HuH-7 (cell line): ENCODE data around the gene CARD10.

ENCODE experiments used
- DNase-seq: peaks from one replicate; pipeline ENCODE4 v3.0.0; 2011; ENCODE audit warnings: low spot score

Gene CARD10

GRCh38 chr22:37462436-37462835 is 56.8 kb downstream of the CARD10 start:
- DNase-seq = no peak

DNA sequence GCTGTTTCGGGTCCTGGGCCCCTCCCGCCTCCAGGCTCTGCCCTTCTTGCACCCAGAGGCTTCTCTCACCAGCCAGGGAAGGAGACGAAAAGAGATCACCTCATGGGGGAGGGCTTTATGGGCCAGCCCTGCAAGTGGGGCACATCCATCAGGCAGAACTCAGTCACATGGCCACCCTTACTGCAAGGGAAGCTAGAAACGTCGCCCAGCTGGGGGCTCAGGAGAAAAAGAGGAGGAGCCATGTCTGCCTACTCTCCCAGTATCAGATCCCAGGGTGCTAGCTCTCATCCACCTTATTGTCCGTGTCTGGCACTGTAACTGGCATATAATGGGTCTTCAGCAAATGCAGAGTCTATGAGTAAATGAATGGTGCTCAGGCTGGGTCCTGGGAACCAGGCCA is 57.3 kb downstream of the CARD10 start:
- DNase-seq = no peak

- DNase-seq = no peak
Observed at GRCh38 chr22:37460684-37461083, 58.5 kb downstream of the CARD10 start.

DNA sequence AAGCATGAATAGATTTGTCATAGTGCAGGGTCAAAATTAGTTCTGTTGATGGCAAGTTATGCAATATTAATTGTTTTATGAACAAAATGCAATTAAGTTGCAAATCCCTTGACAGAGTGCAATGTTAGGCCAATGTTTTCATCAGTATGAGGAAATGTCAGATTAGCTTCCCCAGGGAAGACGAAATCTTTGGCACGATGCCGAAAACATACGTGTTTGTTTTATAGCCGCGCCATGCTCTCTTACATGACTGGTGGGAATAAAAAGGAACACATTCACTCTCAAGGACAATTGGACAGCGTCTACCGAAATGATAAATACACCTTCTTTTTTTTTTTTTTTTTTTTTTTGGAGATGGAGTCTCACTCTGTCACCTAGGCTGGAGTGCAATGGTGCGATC is 60.0 kb downstream of the CARD10 start:
- no peak for DNase-seq

DNA sequence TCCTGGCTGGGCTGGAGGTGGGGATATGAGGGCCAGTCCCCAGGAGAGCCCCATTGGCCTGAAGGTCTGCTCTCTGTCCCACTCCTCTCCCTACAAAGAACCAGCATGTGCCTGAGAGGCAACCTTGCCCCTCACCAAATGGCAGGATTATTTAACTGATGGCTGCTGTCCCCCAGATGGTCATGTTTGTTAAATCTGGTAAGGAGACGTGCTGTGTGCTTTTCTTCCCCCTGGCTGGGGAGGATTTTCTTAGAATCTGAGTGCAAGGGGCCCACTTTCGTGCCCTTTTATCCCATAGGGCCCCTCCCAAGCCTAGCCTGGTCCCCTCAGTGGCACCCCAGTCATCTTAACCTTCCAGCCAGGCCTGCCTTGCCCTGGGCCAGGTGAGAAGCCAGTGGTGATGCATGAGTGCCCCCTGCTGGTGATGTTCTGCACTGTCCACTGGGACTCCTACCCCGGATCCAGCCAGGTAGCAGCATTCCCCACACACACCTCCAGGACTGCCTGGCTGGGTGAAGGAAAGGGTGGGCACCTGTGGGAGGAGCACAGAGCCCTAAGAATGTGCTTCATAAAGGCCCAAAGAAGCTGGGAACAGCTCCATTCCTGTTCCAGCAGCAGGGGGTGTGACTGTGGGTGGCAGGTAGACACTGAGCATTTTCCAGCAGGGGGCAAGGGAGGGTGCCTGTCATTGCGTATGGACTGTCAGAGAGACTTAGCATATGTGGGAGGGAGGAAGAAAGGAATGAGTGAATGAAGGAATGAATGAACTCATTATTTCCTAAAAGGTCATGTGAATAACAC is 61.9 kb downstream of the CARD10 start:
- DNase-seq = peak; percentile 94

- DNase-seq = no peak
Observed at GRCh38 chr22:37456346-37456745, 62.9 kb downstream of the CARD10 start.

DNA sequence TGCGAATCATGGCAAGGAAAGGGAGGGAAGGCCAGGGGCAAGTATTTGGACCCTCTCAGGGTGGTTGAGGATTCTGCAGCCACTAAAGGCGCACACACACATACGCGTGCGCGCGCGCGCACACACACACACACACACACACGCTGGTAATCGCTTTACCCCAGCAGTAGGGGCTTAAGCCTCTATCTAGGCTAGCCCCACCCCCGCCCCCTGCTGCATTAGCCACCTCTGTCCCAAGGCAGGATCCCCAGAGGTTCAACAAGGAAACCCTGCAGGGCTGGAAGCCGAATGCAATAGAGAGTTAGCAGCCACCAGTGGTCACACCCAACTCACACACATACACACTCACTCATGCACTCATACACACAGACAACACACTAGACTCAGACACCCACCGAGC is 63.3 kb downstream of the CARD10 start:
- DNase-seq = no peak

DNA sequence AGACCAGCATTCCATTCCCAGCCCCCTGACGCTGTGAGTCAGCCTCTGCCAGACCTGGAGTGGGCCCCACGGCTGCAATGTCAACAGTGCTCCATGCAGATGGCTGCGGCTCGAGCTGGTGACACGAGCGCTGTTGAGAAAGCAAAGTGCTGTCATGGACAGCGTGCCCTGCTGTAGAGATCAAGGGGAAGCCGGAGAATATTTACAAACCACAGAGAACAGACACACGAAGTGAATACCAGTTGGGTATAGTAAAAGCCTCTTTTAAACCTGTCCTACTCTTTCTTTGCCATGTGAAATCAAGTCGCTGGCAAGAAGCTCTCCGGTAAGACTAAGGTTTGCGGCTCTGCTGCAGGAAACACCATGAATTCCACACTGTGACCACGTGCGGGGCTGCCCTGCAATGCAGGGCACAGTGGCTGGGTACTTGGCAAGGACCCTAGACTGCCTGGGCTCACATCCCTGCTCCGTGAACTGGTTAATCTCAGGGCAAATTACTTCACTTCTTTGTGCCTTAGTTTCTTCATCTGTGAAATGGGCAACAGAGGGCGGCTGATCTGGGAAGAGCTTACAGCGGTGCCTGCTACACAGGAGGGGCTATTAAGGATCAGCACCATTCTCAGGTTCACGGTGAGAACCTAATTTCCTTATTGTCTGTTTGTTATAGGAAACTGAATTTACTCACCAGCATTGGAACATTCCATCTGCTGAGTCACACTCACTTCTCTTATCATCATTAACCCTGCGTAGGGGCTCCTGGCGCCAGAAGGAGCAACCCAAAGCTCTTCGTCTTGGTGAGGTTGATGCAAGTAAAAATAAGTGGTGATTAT is 64.1 kb downstream of the CARD10 start:
- peak; percentile 71 for DNase-seq

DNA sequence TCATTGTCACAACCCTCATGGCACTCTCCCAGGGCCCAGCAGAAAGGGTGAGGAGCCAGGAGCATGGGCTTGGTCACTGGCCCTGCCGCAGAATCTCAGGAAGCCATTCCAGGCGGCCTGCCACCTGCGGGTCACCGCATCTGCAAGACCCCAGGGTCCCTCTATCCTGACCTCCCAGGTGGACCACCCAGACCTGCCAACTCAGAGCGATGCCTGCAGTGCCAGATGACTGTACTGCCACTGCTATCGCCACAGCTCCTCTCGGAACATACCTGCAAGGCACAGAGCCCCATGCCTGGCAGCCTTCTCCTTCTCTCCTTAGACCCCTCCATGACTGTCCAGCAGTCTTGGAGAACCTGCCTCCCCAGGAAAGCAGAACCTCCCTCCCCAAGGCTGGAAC is 65.5 kb downstream of the CARD10 start:
- DNase-seq = no peak

DNA sequence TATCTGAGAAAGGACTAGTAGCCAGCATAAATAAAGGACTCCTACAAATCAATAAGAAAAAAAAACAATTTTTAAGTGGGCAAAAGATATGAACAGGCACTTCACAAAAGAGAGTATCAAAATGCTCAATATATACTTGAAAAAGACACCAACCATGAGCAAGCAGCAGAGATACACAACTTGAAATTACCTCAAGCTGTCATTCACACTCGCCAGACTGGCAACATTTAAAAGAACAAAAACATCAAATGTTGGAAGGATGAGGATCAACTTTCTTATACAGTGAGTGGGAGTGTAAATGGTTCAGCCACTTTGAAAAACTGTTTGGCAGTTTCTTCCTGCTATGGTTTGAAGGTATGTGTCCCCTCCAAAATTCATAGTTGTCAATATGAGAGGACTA is 68.0 kb downstream of the CARD10 start:
- no peak for DNase-seq

- DNase-seq = no peak
Observed at GRCh38 chr22:37449331-37450001, 69.7 kb downstream of the CARD10 start.

DNA sequence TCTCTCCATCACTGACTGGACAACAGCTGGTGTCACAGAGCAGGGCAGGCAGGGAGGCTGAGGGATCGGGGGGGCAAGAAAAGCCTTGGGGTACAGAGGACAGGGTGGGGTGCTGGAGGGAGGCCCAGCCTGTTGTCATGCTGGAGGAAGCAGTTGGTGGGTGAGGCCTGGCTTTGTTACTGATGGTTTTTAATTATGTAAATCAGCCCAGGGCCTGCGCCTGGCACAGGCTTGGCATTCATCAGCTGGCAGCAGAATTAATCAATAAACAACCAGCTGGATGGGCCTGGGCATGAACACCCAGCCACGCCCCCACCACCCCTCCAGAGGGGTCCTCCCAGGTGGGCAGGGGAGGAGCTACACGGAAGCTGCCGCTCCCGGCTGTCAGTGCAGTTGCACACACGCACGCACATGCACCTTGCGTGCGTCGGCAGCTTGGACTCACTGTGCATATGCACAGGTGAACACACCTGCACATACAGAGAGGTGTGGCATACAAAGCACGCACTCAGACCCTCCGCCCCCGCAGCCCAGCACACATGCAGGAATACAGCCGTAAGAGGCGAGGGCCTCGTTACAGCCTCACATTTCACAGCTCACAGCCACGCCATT is 70.6 kb downstream of the CARD10 start:
- no peak for DNase-seq

- DNase-seq = no peak
Observed at GRCh38 chr22:37445501-37445900, 73.7 kb downstream of the CARD10 start.

GRCh38 chr22:37443977-37444376 is 75.2 kb downstream of the CARD10 start:
- no peak for DNase-seq

DNA sequence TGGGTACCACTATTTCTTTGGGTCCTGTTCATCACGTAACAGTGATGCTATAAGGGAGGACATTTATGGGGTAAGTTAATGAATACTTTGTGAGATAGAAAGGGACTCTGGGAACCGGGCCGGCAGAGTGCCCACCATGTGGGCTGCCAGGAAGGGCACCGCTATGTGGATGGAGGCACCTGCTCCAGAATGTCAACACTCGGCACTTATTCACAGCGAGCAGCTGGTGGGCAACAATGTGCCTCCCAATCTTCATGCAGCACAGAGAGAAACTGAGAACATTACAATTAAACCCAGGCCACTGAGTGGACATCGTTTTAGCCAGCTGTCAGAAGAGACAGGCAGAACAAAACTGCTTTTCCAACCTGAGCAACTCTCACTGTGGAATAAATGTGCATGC is 76.1 kb downstream of the CARD10 start:
- no peak for DNase-seq

DNA sequence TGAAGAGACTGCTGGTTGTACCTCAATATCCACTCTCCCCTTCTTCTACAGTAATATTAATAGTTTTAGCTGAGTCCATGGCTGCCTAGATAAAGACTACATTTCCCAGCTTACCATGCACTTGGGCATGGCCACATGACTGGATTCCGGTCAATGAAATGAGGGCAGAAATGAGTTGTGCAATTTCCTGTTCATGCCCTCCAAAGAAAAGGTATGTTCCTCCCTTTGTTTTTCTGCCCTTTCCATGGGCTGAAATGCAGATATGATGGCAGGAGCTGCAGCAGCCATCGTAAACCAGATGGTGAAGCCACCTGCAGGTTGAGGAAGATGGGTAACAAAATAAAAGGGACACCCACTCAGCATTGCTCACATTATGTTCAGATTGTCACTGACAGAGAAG is 76.7 kb downstream of the CARD10 start:
- DNase-seq = no peak

GRCh38 chr22:37442135-37442534 is 77.1 kb downstream of the CARD10 start:
- no peak for DNase-seq

DNA sequence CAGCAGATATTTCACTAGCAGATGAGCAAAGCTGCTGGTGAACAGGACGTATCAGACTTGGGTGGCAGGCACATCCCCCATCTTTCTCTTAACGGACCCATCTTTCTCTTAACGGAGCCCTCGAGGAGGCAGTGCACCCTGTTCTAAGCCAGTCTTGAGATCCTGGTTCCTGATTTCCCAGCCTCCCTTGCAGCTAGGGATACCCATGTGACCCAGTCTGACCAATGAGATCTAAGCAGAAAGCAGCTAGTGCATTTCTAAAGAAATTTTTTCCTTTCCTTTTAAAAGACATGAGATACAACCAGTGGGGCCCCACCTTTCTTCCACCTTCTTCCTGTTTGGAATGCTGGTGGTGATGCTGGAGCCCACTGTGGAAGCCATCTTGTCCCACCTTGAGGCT is 78.3 kb downstream of the CARD10 start:
- no peak for DNase-seq
